Measurements from ENCODE around the gene CTNNA3.

Gene CTNNA3

GRCh38 chr10:67657775-67658174 is 38.2 kb downstream of the CTNNA3 start:
- no peak for DNase-seq (ENCODE audit: low spot score)

GRCh38 chr10:67650558-67650957 is 45.4 kb downstream of the CTNNA3 start:
- in situ Hi-C loops (cut with MboI; ENCODE audit: low sequenced_read_pairs, unreplicated experiment) = no loop called here

More at GRCh38 chr10:67657775-67658174, 38.2 kb downstream of the CTNNA3 start:
- in situ Hi-C loops (cut with MboI; ENCODE audit: low sequenced_read_pairs, unreplicated experiment) = no loop called here
- no peak for TF ChIP-seq CTCF (IDR thresholded peaks at IDR 0.05; ENCODE audit: borderline replicate concordance, control extremely low read depth, extremely low read depth, insufficient read depth, missing control alignments)

GRCh38 chr10:67648613-67649229 is 47.3 kb downstream of the CTNNA3 start:
- TF ChIP-seq CTCF (IDR thresholded peaks at IDR 0.05; ENCODE audit: borderline replicate concordance, control extremely low read depth, extremely low read depth, insufficient read depth, missing control alignments) = no peak
- no peak for DNase-seq (ENCODE audit: low spot score)
- in situ Hi-C loops (cut with MboI; ENCODE audit: low sequenced_read_pairs, unreplicated experiment) = no loop called here

More at GRCh38 chr10:67650558-67650957, 45.4 kb downstream of the CTNNA3 start:
- no peak for TF ChIP-seq CTCF (IDR thresholded peaks at IDR 0.05; ENCODE audit: borderline replicate concordance, control extremely low read depth, extremely low read depth, insufficient read depth, missing control alignments)
- DNase-seq (ENCODE audit: low spot score) = no peak

GRCh38 chr10:67630904-67631303 is 65.1 kb downstream of the CTNNA3 start:
- no peak for TF ChIP-seq CTCF (IDR thresholded peaks at IDR 0.05; ENCODE audit: borderline replicate concordance, control extremely low read depth, extremely low read depth, insufficient read depth, missing control alignments)
- no peak for DNase-seq (ENCODE audit: low spot score)
- in situ Hi-C loops (cut with MboI; ENCODE audit: low sequenced_read_pairs, unreplicated experiment) = no loop called here

GRCh38 chr10:67629461-67629971 is 66.5 kb downstream of the CTNNA3 start:
- no peak for TF ChIP-seq CTCF (IDR thresholded peaks at IDR 0.05; ENCODE audit: borderline replicate concordance, control extremely low read depth, extremely low read depth, insufficient read depth, missing control alignments)
- DNase-seq (ENCODE audit: low spot score) = no peak
- in situ Hi-C loops (cut with MboI; ENCODE audit: low sequenced_read_pairs, unreplicated experiment) = no loop called here

- in situ Hi-C loops (cut with MboI; ENCODE audit: low sequenced_read_pairs, unreplicated experiment) = no loop called here
- no peak for DNase-seq (ENCODE audit: low spot score)
- TF ChIP-seq CTCF (IDR thresholded peaks at IDR 0.05; ENCODE audit: borderline replicate concordance, control extremely low read depth, extremely low read depth, insufficient read depth, missing control alignments) = no peak
Measured at GRCh38 chr10:67622984-67623383, 73.0 kb downstream of the CTNNA3 start.

Measured in GM13976 (cell line).